ENCODE measurements around the gene NSF.

- TF ChIP-seq CTCF (IDR thresholded peaks at IDR 0.05) = no peak
- no peak for TF ChIP-seq POLR2A (IDR thresholded peaks at IDR 0.05)
These were observed 154.0 kb downstream of the NSF start for GRCh38 chr17:46744441-46744840.

Data from transverse colon (tissue), 3 donors.